ENCODE measurements around the gene HOXC11.

- TF ChIP-seq CTCF (IDR thresholded peaks at IDR 0.05): no peak
- TF ChIP-seq POLR2A (IDR thresholded peaks at IDR 0.05): no peak
Measured at GRCh38 chr12:53940443-53941014, 32.4 kb upstream of the HOXC11 start.
